Keratinocyte (primary cell): ENCODE results near the gene NR5A1. TPM values are rescaled to one million over a fixed set of nuclear protein-coding genes. Genes with fewer than 3 reads are reported as not detected.

ENCODE experiments used
- DNase-seq: peaks from one replicate; pipeline ENCODE4 v3.0.0-alpha.2; 2011; ENCODE audit warnings: low read depth, missing footprints, low spot score
- FAIRE-seq: peaks from 2 replicates; lab custom pipeline; 2011; peaks lifted over from hg19 to GRCh38; lab: Jason Lieb, UNC
- H2AFZ ChIP-seq: 2 replicates; pipeline ENCODE4 v1.6.0; 2012; ENCODE audit warnings: low read length, control low read depth, inconsistent platforms; ENCODE audit not compliant: control insufficient read depth
- H3K27ac ChIP-seq: 2 replicates; pipeline ENCODE4 v1.5.1; 2011; ENCODE audit warnings: low read length; ENCODE audit not compliant: control insufficient read depth, insufficient read depth
- H3K27me3 ChIP-seq: 3 replicates; pipeline ENCODE4 v1.6.0; 2011; ENCODE audit warnings: low read length; ENCODE audit not compliant: control insufficient read depth, insufficient read depth; ENCODE audit errors: extremely low read depth
- H3K36me3 ChIP-seq, 2 experiments: 2 replicates in 1 of 2; 3 replicates in 1 of 2; pipeline ENCODE4 v1.5.1; 2011; ENCODE audit warnings: low read length in 2 of 2, mild to moderate bottlenecking in 1 of 2; ENCODE audit not compliant: control insufficient read depth in 2 of 2, insufficient read depth in 2 of 2; ENCODE audit errors: extremely low read depth in 1 of 2
- H3K4me1 ChIP-seq: 3 replicates; pipeline ENCODE4 v1.5.1; 2011; ENCODE audit warnings: low read length; ENCODE audit not compliant: control insufficient read depth, insufficient read depth; ENCODE audit errors: extremely low read depth
- H3K4me2 ChIP-seq: 3 replicates; pipeline ENCODE4 v1.6.0; 2011; ENCODE audit warnings: low read depth, low read length; ENCODE audit not compliant: control insufficient read depth, insufficient read depth; ENCODE audit errors: extremely low read depth
- H3K4me3 ChIP-seq, 3 experiments: fragments of 200-600 bp in 1 of 3; sonication (generic) in 1 of 3; 2 replicates in 2 of 3; 3 replicates in 1 of 3; pipeline ENCODE4 v1.5.1; 2011 to 2016; ENCODE audit warnings: low read length in 3 of 3, mild to moderate bottlenecking in 3 of 3, control low read depth in 2 of 3, inconsistent platforms in 1 of 3, low read depth in 1 of 3, mixed read lengths in 1 of 3, mixed run types in 1 of 3, moderate library complexity in 1 of 3; ENCODE audit not compliant: control insufficient read depth in 2 of 3, insufficient read depth in 2 of 3; ENCODE audit errors: extremely low read depth in 1 of 3
- H3K79me2 ChIP-seq: 2 replicates; pipeline ENCODE4 v1.6.0; 2012; ENCODE audit warnings: low read length; ENCODE audit not compliant: control insufficient read depth, insufficient read depth
- H3K9ac ChIP-seq: 3 replicates; pipeline ENCODE4 v1.6.0; 2011; ENCODE audit warnings: low read length; ENCODE audit not compliant: control insufficient read depth, insufficient read depth; ENCODE audit errors: extremely low read depth
- H3K9me1 ChIP-seq: 3 replicates; pipeline ENCODE4 v1.6.0; 2011; ENCODE audit warnings: low read length; ENCODE audit not compliant: control insufficient read depth, insufficient read depth; ENCODE audit errors: extremely low read depth
- H3K9me3 ChIP-seq: 2 replicates; pipeline ENCODE4 v1.5.1; 2012; ENCODE audit warnings: low read depth, low read length; ENCODE audit not compliant: control insufficient read depth
- H4K20me1 ChIP-seq: 3 replicates; pipeline ENCODE4 v1.6.0; 2011; ENCODE audit warnings: low read length; ENCODE audit not compliant: control insufficient read depth, insufficient read depth; ENCODE audit errors: extremely low read depth
- EZH2 ChIP-seq: IDR thresholded peaks from one replicate; pipeline ENCODE4 v1.6.1; 2012; ENCODE audit warnings: inconsistent platforms, mild to moderate bottlenecking, low read length, moderate library complexity
- dilution Hi-C: fragments of 300-500 bp; cut with MboI; formaldehyde crosslinking; loops from one replicate; pipeline ENCODE4 v1.7.0; 2020; ENCODE audit warnings: low sequenced_read_pairs; ENCODE audit not compliant: extremely low pct_ligation_motif_present
- polyA plus RNA-seq, 5 experiments: library from polyadenylated mRNA; depleted of rRNA in 3 of 5; stranded (reverse) in 3 of 5; stranded (forward) in 1 of 5; unstranded in 1 of 5; fragments of >200 nt; gene quantifications; 1 replicate in 1 of 5; 2 replicates in 3 of 5; 3 replicates in 1 of 5; pipeline versions ENCODE4 v1.2.1 to v1.2.3, GENCODE V29; 2011 to 2012; ENCODE audit warnings: missing spikeins in 2 of 5, low read depth in 1 of 5, low replicate concordance in 1 of 5
- TF ChIP-seq, protein P1 (sequence below), 3 experiments: IDR thresholded peaks in 1 of 3; conservative IDR thresholded peaks in 1 of 3; optimal IDR thresholded peaks in 1 of 3; 2 replicates in 2 of 3; 3 replicates in 1 of 3; pipeline versions ENCODE3 to v1.5.1; 2011; ENCODE audit warnings: low read length in 3 of 3, mild to moderate bottlenecking in 3 of 3, moderate library complexity in 2 of 3, control low read depth in 1 of 3, inconsistent platforms in 1 of 3; ENCODE audit not compliant: insufficient read depth in 2 of 3; ENCODE audit errors: extremely low read depth in 1 of 3

NR5A1 gene
- polyA plus RNA-seq, 1 donor (not counting 4 experiments of a cell fraction or from before 2014, with no cell fraction given), result not detected

DNA sequence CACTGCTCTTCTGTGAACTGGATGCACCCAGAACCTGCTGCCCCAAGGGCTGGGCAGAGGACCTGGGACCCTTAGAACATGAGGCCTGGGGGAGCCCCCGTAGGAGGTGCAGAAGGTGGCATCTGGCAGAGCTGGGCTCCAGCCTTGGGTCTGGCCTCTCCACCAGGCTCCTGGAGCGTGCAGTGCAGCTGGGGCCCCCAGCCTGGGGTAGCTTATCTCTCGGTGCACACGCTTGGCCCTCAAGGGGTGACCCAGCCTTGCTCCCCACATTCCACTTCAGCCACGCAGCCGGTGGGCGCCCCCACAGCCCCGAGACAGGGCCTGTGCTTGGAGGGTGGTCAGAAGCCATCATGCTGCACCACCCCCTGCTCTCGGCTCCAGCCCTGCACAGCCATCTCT, 5.6 kb upstream of the NR5A1 start:
- no peaks in the 10 kb centered on the region for H3K4me1 ChIP-seq
- no peaks in the 10 kb centered on the region for H3K36me3 ChIP-seq
- dilution Hi-C loops, result no loop called here
- FAIRE-seq (no peak), DNase-seq (no peak)
- no peaks in the 10 kb centered on the region for H3K9me3 ChIP-seq
- H3K27ac ChIP-seq, result no peak overlapping the region
- H3K9ac ChIP-seq, result no peak overlapping the region
- no peak overlapping the region for H3K4me2 ChIP-seq
- H3K4me3 ChIP-seq, result no peak overlapping the region
- no peak overlapping the region for H2AFZ ChIP-seq
- H3K9me1 ChIP-seq, result no peaks in the 10 kb centered on the region
- H3K79me2 ChIP-seq, result no peaks in the 10 kb centered on the region
- H4K20me1 ChIP-seq, result no peaks in the 10 kb centered on the region
- TF ChIP-seq EZH2, result no peak
- TF ChIP-seq, protein P1, sequence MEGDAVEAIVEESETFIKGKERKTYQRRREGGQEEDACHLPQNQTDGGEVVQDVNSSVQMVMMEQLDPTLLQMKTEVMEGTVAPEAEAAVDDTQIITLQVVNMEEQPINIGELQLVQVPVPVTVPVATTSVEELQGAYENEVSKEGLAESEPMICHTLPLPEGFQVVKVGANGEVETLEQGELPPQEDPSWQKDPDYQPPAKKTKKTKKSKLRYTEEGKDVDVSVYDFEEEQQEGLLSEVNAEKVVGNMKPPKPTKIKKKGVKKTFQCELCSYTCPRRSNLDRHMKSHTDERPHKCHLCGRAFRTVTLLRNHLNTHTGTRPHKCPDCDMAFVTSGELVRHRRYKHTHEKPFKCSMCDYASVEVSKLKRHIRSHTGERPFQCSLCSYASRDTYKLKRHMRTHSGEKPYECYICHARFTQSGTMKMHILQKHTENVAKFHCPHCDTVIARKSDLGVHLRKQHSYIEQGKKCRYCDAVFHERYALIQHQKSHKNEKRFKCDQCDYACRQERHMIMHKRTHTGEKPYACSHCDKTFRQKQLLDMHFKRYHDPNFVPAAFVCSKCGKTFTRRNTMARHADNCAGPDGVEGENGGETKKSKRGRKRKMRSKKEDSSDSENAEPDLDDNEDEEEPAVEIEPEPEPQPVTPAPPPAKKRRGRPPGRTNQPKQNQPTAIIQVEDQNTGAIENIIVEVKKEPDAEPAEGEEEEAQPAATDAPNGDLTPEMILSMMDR (optimal IDR thresholded peaks at IDR 0.05 in 1 of 3, IDR thresholded peaks at IDR 0.05 in 1 of 3, conservative IDR thresholded peaks at IDR 0.05 in 1 of 3; ENCODE audit: extremely low read depth in 1 of 3, insufficient read depth in 2 of 3, low read length in 3 of 3), result no peak
- no peaks in the 10 kb centered on the region for H3K27me3 ChIP-seq

DNA sequence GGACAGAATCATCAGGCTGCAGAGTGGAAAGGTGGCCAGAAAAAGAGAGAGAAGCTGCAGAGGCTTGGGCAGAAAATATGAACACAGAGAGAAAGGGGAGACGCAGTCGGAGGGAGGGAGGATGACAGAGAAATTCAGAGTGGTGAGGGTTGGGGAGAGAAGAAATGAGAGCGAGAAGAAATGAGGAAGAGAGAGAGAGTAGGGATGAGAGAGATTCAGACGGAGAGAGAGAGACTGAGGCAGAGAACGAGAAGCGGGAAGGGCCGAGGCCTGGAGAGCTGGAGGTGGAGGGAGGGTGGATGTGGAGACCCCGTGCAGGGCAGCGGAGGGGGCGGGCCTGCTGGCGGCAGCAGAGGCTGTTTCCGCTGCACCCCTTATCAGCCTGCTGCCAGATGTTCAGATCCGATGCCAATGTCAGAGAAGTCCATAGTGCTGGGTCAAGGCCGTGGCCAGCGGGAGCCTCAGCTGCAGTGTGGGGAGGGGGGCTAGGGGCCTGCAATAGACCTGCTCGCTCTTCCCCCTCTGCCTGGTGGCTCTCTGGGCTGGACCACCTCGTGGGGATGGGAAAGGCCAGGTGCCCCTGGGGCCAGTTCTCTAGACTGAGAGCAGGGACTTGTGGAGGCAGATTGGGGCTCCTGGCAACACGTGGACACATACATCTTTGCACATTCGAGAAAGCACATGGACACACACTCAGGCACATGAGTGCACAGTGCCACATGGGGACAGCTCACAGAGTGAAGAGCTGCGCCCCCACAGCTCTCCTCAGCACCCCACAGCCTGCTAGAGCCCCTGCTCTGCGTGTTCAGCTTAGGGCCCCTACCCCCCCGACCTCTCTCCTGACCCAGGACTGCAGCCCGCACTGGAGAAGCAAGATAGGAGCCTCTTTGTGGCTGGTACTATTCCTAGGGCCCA, 4.9 kb upstream of the NR5A1 start:
- dilution Hi-C loops, result no loop called here
- no peak for FAIRE-seq

More for the DNA sequence above, 4.9 kb upstream of the NR5A1 start:
- no peak overlapping the region for H3K9ac ChIP-seq
- no peak overlapping the region for H2AFZ ChIP-seq
- no peaks in the 10 kb centered on the region for H4K20me1 ChIP-seq
- H3K27me3 ChIP-seq, result no peaks in the 10 kb centered on the region
- H3K9me3 ChIP-seq, result no peaks in the 10 kb centered on the region
- no peak overlapping the region for H3K27ac ChIP-seq
- H3K9me1 ChIP-seq, result no peaks in the 10 kb centered on the region
- no peaks in the 10 kb centered on the region for H3K36me3 ChIP-seq
- H3K4me2 ChIP-seq, result no peak overlapping the region
- H3K79me2 ChIP-seq, result no peaks in the 10 kb centered on the region
- H3K4me1 ChIP-seq, result no peaks in the 10 kb centered on the region
- DNase-seq, result no peak
- TF ChIP-seq EZH2, result no peak
- TF ChIP-seq, protein P1 (optimal IDR thresholded peaks at IDR 0.05 in 1 of 3, IDR thresholded peaks at IDR 0.05 in 1 of 3, conservative IDR thresholded peaks at IDR 0.05 in 1 of 3; ENCODE audit: extremely low read depth in 1 of 3, insufficient read depth in 2 of 3, low read length in 3 of 3), result no peak
- H3K4me3 ChIP-seq, result no peak overlapping the region
